Measurements from ENCODE around the gene EZH1.
"Not testable (repeated sequence)": the region's sequence is repeated elsewhere in the genome, so short reads cannot be mapped to it uniquely, and the experiment has no call there.

Gene EZH1

GRCh38 chr17:42665581-42666001, 79.2 kb downstream of the EZH1 start:
- DNase-seq = no peak

DNA sequence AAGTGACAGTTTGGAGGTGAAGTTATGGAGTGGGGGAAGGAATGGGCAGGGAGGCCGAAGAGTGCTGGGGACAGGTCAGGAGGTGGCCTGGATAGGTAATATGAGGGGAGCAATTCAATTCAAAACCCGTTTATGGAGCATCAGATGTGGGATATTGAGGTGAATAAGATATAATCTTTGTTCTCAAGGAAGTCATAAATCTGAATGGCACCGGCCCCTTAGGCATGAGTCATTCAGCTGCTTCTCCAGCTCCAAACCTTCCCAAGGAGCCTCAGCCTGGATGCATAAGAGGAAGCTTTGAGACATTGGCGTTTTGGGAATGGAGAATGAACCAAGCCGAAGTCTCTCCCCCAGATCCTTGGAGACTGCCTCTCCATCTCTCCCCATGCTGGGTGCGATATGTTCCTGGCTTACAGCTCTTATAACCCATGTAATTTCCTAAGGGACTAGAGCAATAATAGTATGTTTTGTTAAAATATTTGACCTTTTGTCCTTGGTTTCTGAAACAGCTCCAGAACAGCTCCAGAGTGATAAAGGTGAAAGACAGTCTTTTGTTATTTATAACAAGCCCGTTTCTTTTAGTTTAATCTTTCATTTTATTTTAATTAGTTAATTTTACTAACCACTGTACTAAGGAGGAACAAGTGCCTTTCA, 84.0 kb downstream of the EZH1 start:
- no peak for DNase-seq

- DNase-seq = not testable (repeated sequence)
Observed at GRCh38 chr17:42659932-42660274, 84.9 kb downstream of the EZH1 start.

GRCh38 chr17:42659079-42659931, 85.5 kb downstream of the EZH1 start, which contains the start of gene TUBG2:
Gene TUBG2, plus strand, starts transcription at chr17:42659284. Its CDS starts 220 bp downstream, at chr17:42659504.
- DNase-seq = peak; percentile 89

- no peak for DNase-seq
Observed at GRCh38 chr17:42657824-42658588, 86.8 kb downstream of the EZH1 start.

- no peak for DNase-seq
Observed at GRCh38 chr17:42655528-42655927, 89.3 kb downstream of the EZH1 start.

DNA sequence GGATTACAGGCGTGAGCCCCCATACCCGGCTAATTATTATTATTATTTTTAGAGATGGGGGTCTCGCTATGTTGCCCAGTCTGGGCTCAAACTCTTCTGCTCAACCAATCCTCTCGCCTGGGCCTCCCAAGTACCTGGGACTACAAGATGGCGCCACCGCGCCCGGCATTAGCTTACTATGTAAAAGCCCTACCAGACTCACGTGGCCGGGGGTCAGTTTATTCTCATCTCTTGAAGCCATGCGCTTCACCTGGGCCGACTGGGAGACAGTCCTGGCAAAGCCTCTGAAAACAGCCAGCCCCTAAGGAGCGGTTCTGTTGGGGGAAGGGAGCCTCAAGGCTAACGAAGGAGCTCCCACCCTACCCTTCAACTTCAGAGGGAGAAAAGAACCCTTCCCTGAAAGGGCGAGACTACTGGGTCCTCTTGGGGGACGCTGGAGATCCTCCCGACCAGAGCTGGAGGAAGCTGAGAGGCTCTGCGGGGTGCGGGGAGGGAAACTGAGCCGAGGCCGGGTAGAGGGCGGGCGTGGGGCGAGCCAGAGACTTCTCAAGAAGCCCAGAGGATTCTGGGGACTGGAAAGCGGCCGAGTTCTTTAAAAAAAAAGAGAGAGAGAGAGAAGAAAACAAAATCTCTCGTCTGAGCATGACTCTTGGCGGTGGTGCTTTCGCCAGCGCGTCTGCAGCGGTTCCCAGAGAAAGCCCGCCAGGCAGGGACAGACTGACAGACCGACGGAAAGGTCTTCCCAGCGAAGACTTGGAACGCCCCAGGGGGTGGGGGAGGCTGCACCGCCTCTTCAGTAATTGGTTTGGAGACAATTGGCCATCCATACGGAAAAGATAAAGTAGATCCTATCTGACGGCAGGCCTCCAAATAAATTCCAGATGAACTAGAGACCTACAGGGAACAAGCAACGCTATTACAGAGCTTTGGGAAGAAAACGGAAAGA, 91.4 kb downstream of the EZH1 start:
- no peak for DNase-seq

GRCh38 chr17:42651392-42651791, 93.4 kb downstream of the EZH1 start:
- no peak for DNase-seq

All from stimulated activated CD4-positive, alpha-beta T cell treated with anti-CD3 and anti-CD28 coated beads, Interleukin-15, amount 100 ng/mL, for 24 hours (primary cell).